ENCODE data around the gene SLIT3. TPM values are rescaled to one million over a fixed set of nuclear protein-coding genes. Genes with fewer than 3 reads are reported as not detected.

SLIT3 gene
- total and polyA plus RNA-seq, 9 of the 15 experiments (the other 6 are each of a cell fraction or from before 2014, with no cell fraction given): 0.01 to 0.04 TPM; not detected in 7

GRCh38 chr5:169158764-169159163 lies 142.2 kb downstream of the SLIT3 start:
- H3K9ac ChIP-seq (ENCODE audit: insufficient read depth in 1 of 2, low read depth in 2 of 2, low read length in 2 of 2): no peak overlapping the region
- H3K27me3 ChIP-seq (ENCODE audit: control insufficient read depth in 2 of 2, insufficient read depth in 2 of 2, low read length in 2 of 2): peaks cover 2 to 12% of the 10 kb centered on the region in 2 experiments; a peak in 3 of 5 replicates
- no peak overlapping the region for H2AFZ ChIP-seq (ENCODE audit: low read depth, low read length)
- no peak for TF ChIP-seq STAT6 (CRISPR knock-in tag; IDR thresholded peaks at IDR 0.05)
- TF ChIP-seq ZNF354B (CRISPR knock-in tag; IDR thresholded peaks at IDR 0.05): peak; percentile 47; the same call in 1 of the 2 replicates
- peak; percentile 94 for TF ChIP-seq ZNF507 (tag; conservative IDR thresholded peaks at IDR 0.05)
- no peaks in the 10 kb centered on the region for H3K9me1 ChIP-seq (ENCODE audit: control insufficient read depth, insufficient read depth, low read length)
- ATAC-seq (no peak), DNase-seq (ENCODE audit: extremely low read depth in 1 of 4, low spot score in 3 of 4) (no peak), FAIRE-seq (no peak)
- intact Hi-C loops (cut with micrococcal nuclease) (no loop called here), in situ Hi-C loops (cut with MboI) (no loop called here)
- BruUV-seq (replicated peaks): no TSS peak
- CTCF ChIA-PET (ENCODE audit: low intra/inter-chr PET ratio): no interaction called here
- H3K4me3 ChIP-seq: no peak overlapping the region
- H3K36me3 ChIP-seq (ENCODE audit: control insufficient read depth, insufficient read depth, low read length): no peaks in the 10 kb centered on the region
- POLR2A ChIA-PET: no interaction called here
- 1% methylated on average over 4 of the region's 4 CpGs for WGBS (ENCODE audit: insufficient coverage, low coverage, missing lambda C conversion rate)
- no peaks in the 10 kb centered on the region for H4K20me1 ChIP-seq (replicated peaks; ENCODE audit: control insufficient read depth, insufficient read depth, low read length)
- no peaks in the 10 kb centered on the region for H3K4me1 ChIP-seq (replicated peaks in 1 of 2; ENCODE audit: control insufficient read depth in 2 of 2, insufficient read depth in 2 of 2, low read length in 2 of 2)
- H3K27ac ChIP-seq (ENCODE audit: extremely low read depth, low read depth, low read length): no peak overlapping the region
- H3K9me3 ChIP-seq (replicated peaks; ENCODE audit: control insufficient read depth, insufficient read depth, low read depth, low read length): no peaks in the 10 kb centered on the region
- no peaks in the 10 kb centered on the region for H3K79me2 ChIP-seq (ENCODE audit: control insufficient read depth, insufficient read depth, low read length)
- no peak overlapping the region for H3K4me2 ChIP-seq (ENCODE audit: insufficient read depth, low read length)

- no peak overlapping the region for H3K4me3 ChIP-seq
- H3K4me1 ChIP-seq (replicated peaks in 1 of 2; ENCODE audit: control insufficient read depth in 2 of 2, insufficient read depth in 2 of 2, low read length in 2 of 2): no peaks in the 10 kb centered on the region
- WGBS (ENCODE audit: insufficient coverage, low coverage, missing lambda C conversion rate): 0% methylated on average over 1 of the region's 1 CpG
- no peaks in the 10 kb centered on the region for H3K9me3 ChIP-seq (replicated peaks; ENCODE audit: control insufficient read depth, insufficient read depth, low read depth, low read length)
- DNase-seq (ENCODE audit: extremely low read depth in 1 of 4, low spot score in 3 of 4) (no peak), FAIRE-seq (no peak), ATAC-seq (no peak)
- no peak overlapping the region for H3K4me2 ChIP-seq (ENCODE audit: insufficient read depth, low read length)
- no peaks in the 10 kb centered on the region for H3K9me1 ChIP-seq (ENCODE audit: control insufficient read depth, insufficient read depth, low read length)
- no TSS peak for BruUV-seq (replicated peaks)
- 0 out of 5 replicates have a peak, but pooled peaks cover 0 to 1% of the 10 kb centered on the region in 2 experiments for H3K27me3 ChIP-seq (ENCODE audit: control insufficient read depth in 2 of 2, insufficient read depth in 2 of 2, low read length in 2 of 2)
- H3K79me2 ChIP-seq (ENCODE audit: control insufficient read depth, insufficient read depth, low read length): no peaks in the 10 kb centered on the region
- no peak overlapping the region for H2AFZ ChIP-seq (ENCODE audit: low read depth, low read length)
- ChIA-PET POLR2A (no interaction called here), CTCF (ENCODE audit: low intra/inter-chr PET ratio) (no interaction called here)
- H4K20me1 ChIP-seq (replicated peaks; ENCODE audit: control insufficient read depth, insufficient read depth, low read length): no peaks in the 10 kb centered on the region
- intact Hi-C loops (cut with micrococcal nuclease) (no loop called here), in situ Hi-C loops (cut with MboI) (no loop called here)
- H3K36me3 ChIP-seq (ENCODE audit: control insufficient read depth, insufficient read depth, low read length): no peaks in the 10 kb centered on the region
- no peak overlapping the region for H3K9ac ChIP-seq (ENCODE audit: insufficient read depth in 1 of 2, low read depth in 2 of 2, low read length in 2 of 2)
- TF ChIP-seq BRD9 (IDR thresholded peaks at IDR 0.05; ENCODE audit: low read depth, partially characterized antibody): no peak
- no peak for TF ChIP-seq ZNF398 (CRISPR knock-in tag; IDR thresholded peaks at IDR 0.05)
- no peak for TF ChIP-seq ZNF277 (CRISPR knock-in tag; IDR thresholded peaks at IDR 0.05; ENCODE audit: borderline replicate concordance)
- H3K27ac ChIP-seq (ENCODE audit: extremely low read depth, low read depth, low read length): no peak overlapping the region
Measured at GRCh38 chr5:169157064-169157463, 143.9 kb downstream of the SLIT3 start.
